ENCODE results near the gene RAB9A. TPM values are rescaled to one million over a fixed set of nuclear protein-coding genes. Genes with fewer than 3 reads are reported as not detected.

Gene RAB9A
- total RNA-seq, 1 donor from 2014 or later = 17.6 TPM

GRCh38 chrX:13750204-13750603, 61.3 kb downstream of the RAB9A start:
- DNase-seq (ENCODE audit: low spot score, unreplicated experiment) = no peak
- H3K36me3 Mint-ChIP-seq (ENCODE audit: insufficient read depth) = peaks cover 21% of the 10 kb centered on the region
- no peak overlapping the region for H3K27ac Mint-ChIP-seq
- peak; percentile 63 for TF ChIP-seq CTCF (IDR thresholded peaks at IDR 0.05; ENCODE audit: unreplicated experiment)
- no peaks in the 10 kb centered on the region for H3K27me3 Mint-ChIP-seq
- peaks cover 7% of the 10 kb centered on the region for H3K9me3 Mint-ChIP-seq (ENCODE audit: low read depth)
- peaks cover 1% of the 10 kb centered on the region for H3K4me1 Mint-ChIP-seq (ENCODE audit: low read depth)
- no peak overlapping the region for H3K4me3 Mint-ChIP-seq (ENCODE audit: low read depth)

- Mint-ChIP-seq H3K27me3 (no peaks in the 10 kb centered on the region), H3K27ac (no peak overlapping the region), H3K4me3 (ENCODE audit: low read depth) (no peak overlapping the region), H3K36me3 (ENCODE audit: insufficient read depth) (peaks cover 18% of the 10 kb centered on the region), H3K9me3 (ENCODE audit: low read depth) (peaks cover 4% of the 10 kb centered on the region), H3K4me1 (ENCODE audit: low read depth) (peaks cover 1% of the 10 kb centered on the region)
- no peak for DNase-seq (ENCODE audit: low spot score, unreplicated experiment)
- no peak for TF ChIP-seq CTCF (IDR thresholded peaks at IDR 0.05; ENCODE audit: unreplicated experiment)
Measured at GRCh38 chrX:13750812-13751211, 61.9 kb downstream of the RAB9A start.

- Mint-ChIP-seq H3K4me3 (ENCODE audit: low read depth) (no peak overlapping the region), H3K27ac (no peak overlapping the region), H3K9me3 (ENCODE audit: low read depth) (peaks cover 4% of the 10 kb centered on the region), H3K27me3 (no peaks in the 10 kb centered on the region), H3K36me3 (ENCODE audit: insufficient read depth) (peaks cover 13% of the 10 kb centered on the region), H3K4me1 (ENCODE audit: low read depth) (peaks cover 1% of the 10 kb centered on the region)
- TF ChIP-seq CTCF (IDR thresholded peaks at IDR 0.05; ENCODE audit: unreplicated experiment) = no peak
- DNase-seq (ENCODE audit: low spot score, unreplicated experiment) = no peak
Measured at GRCh38 chrX:13752141-13752540, 63.2 kb downstream of the RAB9A start.

- Mint-ChIP-seq H3K27me3 (no peaks in the 10 kb centered on the region), H3K9me3 (ENCODE audit: low read depth) (no peaks in the 10 kb centered on the region), H3K27ac (no peak overlapping the region), H3K4me1 (ENCODE audit: low read depth) (peaks cover 1% of the 10 kb centered on the region), H3K36me3 (ENCODE audit: insufficient read depth) (peaks cover 13% of the 10 kb centered on the region), H3K4me3 (ENCODE audit: low read depth) (no peak overlapping the region)
- no peak for TF ChIP-seq CTCF (IDR thresholded peaks at IDR 0.05; ENCODE audit: unreplicated experiment)
- DNase-seq (ENCODE audit: low spot score, unreplicated experiment) = no peak
Measured at GRCh38 chrX:13752646-13753045, 63.7 kb downstream of the RAB9A start.

GRCh38 chrX:13754765-13755164, 65.8 kb downstream of the RAB9A start:
- TF ChIP-seq CTCF (IDR thresholded peaks at IDR 0.05; ENCODE audit: unreplicated experiment) = no peak
- no peak for DNase-seq (ENCODE audit: low spot score, unreplicated experiment)
- Mint-ChIP-seq H3K36me3 (ENCODE audit: insufficient read depth) (peaks cover 13% of the 10 kb centered on the region), H3K4me3 (ENCODE audit: low read depth) (no peak overlapping the region), H3K27ac (no peak overlapping the region), H3K27me3 (no peaks in the 10 kb centered on the region), H3K9me3 (ENCODE audit: low read depth) (no peaks in the 10 kb centered on the region), H3K4me1 (ENCODE audit: low read depth) (peaks cover 1% of the 10 kb centered on the region)
